ENCODE data around the gene TTC28. TPM values are rescaled to one million over a fixed set of nuclear protein-coding genes. Genes with fewer than 3 reads are reported as not detected.
"Not testable (repeated sequence)": the region's sequence is repeated elsewhere in the genome, so short reads cannot be mapped to it uniquely, and the experiment has no call there.

TTC28 gene
- total RNA-seq, 2 experiments from 2014 or later: 1.6 to 1.9 TPM

DNA sequence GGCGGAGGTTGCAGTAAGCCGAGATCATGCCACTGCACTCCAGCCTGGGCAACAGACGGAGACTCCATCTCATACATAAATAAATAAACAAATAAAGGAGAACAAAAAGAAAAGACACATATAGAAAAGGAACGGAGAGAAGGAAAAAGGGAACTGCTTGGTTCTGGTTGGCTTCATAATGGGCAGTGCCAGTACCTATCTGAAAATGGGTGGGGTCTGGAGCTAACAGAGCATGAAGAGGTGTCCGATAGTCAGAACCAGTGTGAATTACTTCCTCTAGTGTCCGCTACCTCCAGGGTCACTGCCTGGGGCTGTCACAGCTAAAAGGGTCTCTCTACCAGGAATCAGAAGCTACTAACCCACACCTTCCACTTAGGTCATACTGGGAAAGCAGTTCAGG is 27.2 kb upstream of the TTC28 start:
- peaks cover 3% of the 10 kb centered on the region for H3K4me1 Mint-ChIP-seq (ENCODE audit: low read depth)
- no peak overlapping the region for H3K27ac Mint-ChIP-seq
- DNase-seq: no peak
- no peak overlapping the region for H3K4me3 Mint-ChIP-seq
- H3K36me3 Mint-ChIP-seq (ENCODE audit: low read depth): peaks cover 44% of the 10 kb centered on the region
- no peaks in the 10 kb centered on the region for H3K9me3 Mint-ChIP-seq
- intact Hi-C loops (cut with micrococcal nuclease): no loop called here
- CTCF ChIA-PET: interaction anchor here (1.1 to 1.2 kb wide), 2 partner anchors 9 to 21 kb away, joined by 3 read pairs; no protein-coding TSS in a partner anchor
- no peaks in the 10 kb centered on the region for H3K27me3 Mint-ChIP-seq (ENCODE audit: low read depth)

DNA sequence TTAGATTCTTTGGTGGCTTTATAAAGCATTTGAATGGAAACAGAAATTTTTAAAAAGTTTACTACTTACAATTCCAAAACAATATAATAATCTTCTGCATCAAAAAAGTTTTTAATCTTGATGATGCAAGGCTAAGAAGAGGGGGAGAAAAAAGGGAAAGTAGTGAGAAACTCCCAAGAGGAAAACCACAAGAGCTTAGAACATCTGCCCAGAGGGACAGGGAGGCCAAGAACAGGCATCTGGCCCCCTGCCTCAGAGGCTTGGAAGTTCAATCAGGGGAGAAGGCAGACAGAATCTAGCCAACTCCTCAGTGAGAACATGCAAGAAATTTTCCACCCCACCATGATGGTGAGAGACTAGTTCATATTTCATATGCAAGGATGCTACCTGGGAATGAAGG is 23.8 kb upstream of the TTC28 start:
- intact Hi-C loops (cut with micrococcal nuclease): no loop called here
- Mint-ChIP-seq H3K27ac (no peak overlapping the region), H3K9me3 (no peaks in the 10 kb centered on the region), H3K36me3 (ENCODE audit: low read depth) (peaks cover 43% of the 10 kb centered on the region), H3K4me3 (no peak overlapping the region), H3K4me1 (ENCODE audit: low read depth) (no peaks in the 10 kb centered on the region), H3K27me3 (ENCODE audit: low read depth) (no peaks in the 10 kb centered on the region)
- CTCF ChIA-PET: no interaction called here
- no peak for DNase-seq

DNA sequence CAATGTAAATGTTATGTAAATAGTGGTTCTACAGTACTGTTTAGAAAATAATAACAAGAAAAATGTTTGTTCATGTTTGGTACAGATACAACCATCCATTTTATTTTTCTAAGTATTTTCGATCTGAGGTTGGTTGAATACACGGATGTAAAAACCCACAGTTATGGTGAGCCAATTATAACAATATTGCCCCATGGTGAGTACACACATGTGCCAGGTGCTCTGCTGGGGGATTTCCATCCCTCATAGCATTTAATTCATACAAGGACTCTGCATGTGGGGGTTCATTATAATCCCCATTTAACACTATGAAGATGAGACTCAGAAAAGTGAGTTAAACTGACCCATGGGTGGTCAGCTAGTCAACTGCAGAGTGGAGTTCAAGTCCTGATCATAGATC is 23.3 kb upstream of the TTC28 start:
- no peak for DNase-seq
- Mint-ChIP-seq H3K4me3 (no peak overlapping the region), H3K4me1 (ENCODE audit: low read depth) (no peaks in the 10 kb centered on the region), H3K36me3 (ENCODE audit: low read depth) (peaks cover 41% of the 10 kb centered on the region), H3K27ac (no peak overlapping the region), H3K27me3 (ENCODE audit: low read depth) (no peaks in the 10 kb centered on the region), H3K9me3 (no peaks in the 10 kb centered on the region)
- intact Hi-C loops (cut with micrococcal nuclease): no loop called here
- CTCF ChIA-PET: no interaction called here

DNA sequence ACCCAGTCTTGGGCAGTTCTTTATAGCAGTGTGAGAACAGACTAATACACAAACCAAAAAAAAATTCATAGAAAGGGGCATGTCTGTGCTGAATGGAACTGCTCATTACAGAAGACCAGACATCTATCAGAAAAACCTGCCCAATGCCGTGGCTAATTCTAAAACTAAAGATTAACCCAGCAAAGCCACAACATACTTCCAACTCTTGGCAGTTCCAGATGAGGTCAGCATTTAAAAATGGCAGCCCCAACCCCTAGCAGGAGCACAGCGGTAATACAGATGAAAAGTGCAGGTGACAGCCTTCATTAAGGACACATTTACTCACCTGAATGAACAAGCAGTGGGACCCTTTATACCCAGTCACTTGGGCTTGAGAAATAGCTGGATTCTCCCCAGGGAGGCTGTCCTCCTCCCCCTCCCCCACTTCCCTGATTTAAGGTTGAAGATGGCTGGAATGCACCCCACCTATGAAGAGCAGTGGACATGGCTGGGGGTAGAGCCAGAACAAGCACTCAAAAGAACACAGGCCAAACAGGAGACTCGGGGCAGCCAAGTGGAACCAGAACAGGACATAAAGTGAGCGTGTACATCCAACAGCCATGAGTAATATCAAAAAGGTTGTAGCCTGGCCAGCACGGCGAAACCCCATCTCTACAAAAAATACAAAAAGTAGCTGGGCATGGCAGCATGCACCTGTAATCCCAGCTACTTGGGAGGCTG is 13.6 kb upstream of the TTC28 start:
- H3K27ac Mint-ChIP-seq; intact Hi-C loops (cut with micrococcal nuclease); H3K4me1 Mint-ChIP-seq (ENCODE audit: low read depth); DNase-seq; H3K9me3 Mint-ChIP-seq; CTCF ChIA-PET; H3K27me3 Mint-ChIP-seq (ENCODE audit: low read depth); H3K4me3 Mint-ChIP-seq: not testable (repeated sequence)
- H3K36me3 Mint-ChIP-seq (ENCODE audit: low read depth): peaks cover 43% of the 10 kb centered on the region

DNA sequence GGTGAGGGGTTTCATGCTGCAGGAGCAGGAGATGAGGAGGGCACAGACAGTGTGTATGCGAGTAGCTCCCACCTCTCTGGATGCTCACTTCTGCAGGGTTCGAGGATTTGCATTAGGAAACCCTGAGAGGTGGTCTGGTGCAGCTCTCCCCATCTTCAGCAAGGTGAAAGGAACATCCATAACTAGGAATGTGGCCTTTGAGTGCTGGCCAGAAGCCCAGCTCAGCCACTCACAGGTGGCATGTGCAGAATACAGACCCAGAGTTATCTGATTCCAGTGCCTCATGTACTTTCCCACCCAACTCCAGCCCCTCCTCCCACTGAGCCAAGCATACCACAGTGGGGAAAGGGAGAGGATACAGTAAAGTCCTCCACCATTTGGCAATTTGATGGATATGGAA is 10.2 kb upstream of the TTC28 start:
- CTCF ChIA-PET; intact Hi-C loops (cut with micrococcal nuclease); DNase-seq; H3K27ac Mint-ChIP-seq; H3K4me3 Mint-ChIP-seq; H3K4me1 Mint-ChIP-seq (ENCODE audit: low read depth); H3K9me3 Mint-ChIP-seq: not testable (repeated sequence)
- peaks cover 10% of the 10 kb centered on the region for H3K27me3 Mint-ChIP-seq (ENCODE audit: low read depth)
- H3K36me3 Mint-ChIP-seq (ENCODE audit: low read depth): peaks cover 33% of the 10 kb centered on the region

DNA sequence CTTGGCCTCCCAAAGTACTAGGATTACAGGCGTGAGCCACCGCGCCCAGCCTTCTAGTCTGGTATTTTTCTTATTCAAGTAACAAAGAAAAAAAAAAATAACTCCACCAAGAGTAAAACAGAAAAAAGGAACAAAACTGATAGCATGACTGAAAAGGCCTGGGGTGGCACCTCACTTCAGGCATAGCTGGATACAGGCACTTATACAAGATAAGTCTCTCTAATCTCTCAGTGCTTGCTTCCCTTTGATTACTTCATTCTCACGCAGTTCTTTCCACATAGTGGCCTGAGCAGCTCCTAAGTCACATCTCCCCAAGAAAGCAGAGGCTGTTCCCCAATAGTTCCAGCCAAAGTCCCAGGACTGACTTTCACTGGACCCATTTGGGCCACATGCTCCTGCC is 3.3 kb upstream of the TTC28 start:
- H3K36me3 Mint-ChIP-seq (ENCODE audit: low read depth); DNase-seq; intact Hi-C loops (cut with micrococcal nuclease); H3K4me1 Mint-ChIP-seq (ENCODE audit: low read depth); H3K27ac Mint-ChIP-seq; H3K4me3 Mint-ChIP-seq; H3K9me3 Mint-ChIP-seq: not testable (repeated sequence)
- CTCF ChIA-PET: interaction anchor here (0.6 kb wide), 1 partner anchor 319 kb away, joined by 3 read pairs; no protein-coding TSS in a partner anchor
- peaks cover 43% of the 10 kb centered on the region for H3K27me3 Mint-ChIP-seq (ENCODE audit: low read depth)

DNA sequence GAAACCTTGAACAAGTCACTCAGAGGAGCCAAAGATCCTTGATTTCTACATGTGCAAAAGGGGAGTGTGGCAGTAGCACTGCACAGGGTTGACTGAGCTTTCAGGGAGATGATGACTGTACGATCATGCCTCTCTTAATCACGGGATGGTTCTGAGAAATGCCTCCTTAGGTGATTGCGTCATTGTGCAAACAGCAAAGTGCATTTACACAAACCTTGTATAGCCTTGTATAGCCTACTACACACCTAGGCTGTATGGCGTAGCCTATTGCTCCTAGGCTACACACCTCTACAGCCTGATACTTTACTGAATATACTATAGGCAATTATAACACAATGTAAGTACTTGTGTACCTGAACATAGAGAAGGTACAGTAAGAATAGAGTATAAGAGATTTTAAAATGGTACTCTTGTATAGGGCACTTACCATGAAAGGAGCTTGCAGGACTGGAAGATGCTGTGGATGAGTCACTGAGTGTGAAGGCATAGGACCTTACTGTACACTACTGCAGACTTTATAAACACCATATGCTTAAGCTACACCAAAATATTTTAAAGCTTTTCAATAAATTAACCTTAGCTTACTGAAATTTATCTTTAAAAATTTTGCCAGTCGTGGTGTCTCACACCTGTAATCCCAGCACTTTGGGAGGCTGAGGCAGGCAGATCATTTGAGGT is 1.3 kb upstream of the TTC28 start:
- H3K4me1 Mint-ChIP-seq (ENCODE audit: low read depth); H3K9me3 Mint-ChIP-seq; H3K27ac Mint-ChIP-seq; H3K4me3 Mint-ChIP-seq; intact Hi-C loops (cut with micrococcal nuclease); CTCF ChIA-PET; DNase-seq; H3K36me3 Mint-ChIP-seq (ENCODE audit: low read depth): not testable (repeated sequence)
- H3K27me3 Mint-ChIP-seq (ENCODE audit: low read depth): peaks cover 44% of the 10 kb centered on the region

DNA sequence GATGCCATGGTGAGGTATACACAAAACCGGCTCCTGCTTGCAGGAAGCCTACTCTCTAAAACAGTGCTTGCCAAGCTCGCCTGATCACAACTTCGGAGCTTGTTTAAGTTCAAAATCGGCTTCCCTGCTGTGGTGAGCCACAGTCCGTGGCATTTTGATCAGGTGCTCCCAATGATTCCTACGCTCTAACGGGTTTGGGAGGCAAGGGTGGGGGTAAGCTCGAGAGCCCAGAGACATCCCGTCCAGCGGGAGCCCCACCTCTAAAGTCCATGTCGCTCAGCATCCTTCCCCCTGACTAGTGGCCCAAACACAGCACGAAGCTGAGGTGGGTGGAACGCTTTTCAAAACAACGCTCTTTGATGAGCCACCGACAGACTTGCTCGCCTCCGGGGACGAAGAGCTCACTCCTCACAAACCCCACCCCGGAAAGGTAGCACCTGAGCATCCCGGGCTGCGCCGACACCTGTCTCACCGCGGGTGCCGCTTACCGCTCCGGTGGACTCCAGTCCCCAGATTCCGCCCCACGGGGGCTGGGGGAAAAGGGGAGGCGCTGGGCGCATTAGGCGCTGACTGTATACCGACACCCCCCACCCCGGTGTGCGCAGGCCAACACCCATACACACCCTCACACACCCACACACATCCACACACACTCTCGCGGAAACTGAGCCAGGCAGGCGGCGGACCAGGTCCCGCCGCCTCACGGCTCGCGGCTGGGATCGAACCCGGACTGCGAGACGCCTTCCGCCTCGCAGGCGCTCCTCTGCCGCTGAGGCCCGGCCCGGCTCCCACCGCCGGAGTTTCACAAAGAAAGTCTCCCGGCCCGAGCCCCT is 646 bp downstream of the TTC28 start:
- H3K9me3 Mint-ChIP-seq; H3K27ac Mint-ChIP-seq; H3K36me3 Mint-ChIP-seq (ENCODE audit: low read depth): not testable (repeated sequence)
- peak overlapping the region; percentile 70 for H3K4me3 Mint-ChIP-seq
- intact Hi-C loops (cut with micrococcal nuclease): loop anchor here (2.0 to 10.0 kb wide), 2 partner anchors 62 to 136 kb away; partner anchors contain the start of gene CHEK2
- CTCF ChIA-PET: interaction anchor here (0.6 to 0.7 kb wide), 2 partner anchors 23 to 66 kb away, joined by 3 to 4 read pairs; no protein-coding TSS in a partner anchor
- H3K4me1 Mint-ChIP-seq (ENCODE audit: low read depth): peaks cover 18% of the 10 kb centered on the region
- peaks cover 59% of the 10 kb centered on the region for H3K27me3 Mint-ChIP-seq (ENCODE audit: low read depth)
- DNase-seq: peak; percentile 18

DNA sequence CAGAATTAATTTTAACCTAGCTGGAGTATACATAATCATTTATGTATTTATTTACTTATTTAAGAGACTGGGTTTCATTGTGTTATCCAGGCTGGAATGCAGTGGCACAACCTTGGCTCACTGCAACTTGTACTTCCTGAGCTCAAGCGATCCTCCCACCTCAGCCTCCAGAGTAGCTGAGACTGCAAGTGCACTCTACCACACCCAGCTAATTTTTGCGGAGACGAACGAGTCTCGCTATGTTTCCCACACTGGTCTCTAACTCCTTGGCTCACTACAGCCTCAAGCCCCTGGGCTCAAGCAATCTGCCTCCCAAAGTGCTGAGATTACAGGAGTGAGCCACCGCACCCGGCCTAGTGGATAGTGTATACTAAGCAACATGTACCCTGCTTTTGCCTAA is 1.5 kb downstream of the TTC28 start:
- H3K4me3 Mint-ChIP-seq: peak overlapping the region; percentile 21
- H3K27ac Mint-ChIP-seq; H3K36me3 Mint-ChIP-seq (ENCODE audit: low read depth); H3K9me3 Mint-ChIP-seq; DNase-seq: not testable (repeated sequence)
- H3K4me1 Mint-ChIP-seq (ENCODE audit: low read depth): peaks cover 26% of the 10 kb centered on the region
- intact Hi-C loops (cut with micrococcal nuclease): loop anchor here (2.0 to 10.0 kb wide), 2 partner anchors 63 to 137 kb away; partner anchors contain the start of gene CHEK2
- CTCF ChIA-PET: interaction anchor here (0.7 kb wide), 1 partner anchor 24 kb away, joined by 4 read pairs; no protein-coding TSS in a partner anchor
- peaks cover 64% of the 10 kb centered on the region for H3K27me3 Mint-ChIP-seq (ENCODE audit: low read depth)

DNA sequence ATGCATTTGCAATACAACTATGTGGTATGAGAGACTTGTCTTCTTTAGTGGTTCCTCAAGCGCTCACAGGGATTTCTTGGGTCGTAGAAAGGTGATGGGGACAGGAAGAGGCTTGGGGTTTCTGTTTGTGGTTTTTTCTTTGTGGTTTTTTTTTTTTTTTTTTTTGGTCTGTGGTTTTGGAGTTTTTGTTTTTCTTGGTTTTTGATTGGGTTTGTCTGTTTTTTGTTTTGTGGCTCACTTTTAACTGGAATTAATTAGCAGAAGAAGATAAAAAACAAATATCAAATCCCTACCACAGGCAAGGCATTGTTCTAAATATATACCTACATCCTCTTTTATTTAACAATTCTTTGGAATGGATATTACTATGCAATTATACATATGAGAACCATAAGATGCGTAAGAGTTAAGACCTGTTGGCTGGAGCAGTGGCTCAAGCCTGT is 5.5 kb downstream of the TTC28 start:
- Mint-ChIP-seq H3K36me3 (ENCODE audit: low read depth) (no peaks in the 10 kb centered on the region), H3K4me3 (peak overlapping the region; percentile 55), H3K27ac (peak overlapping the region; percentile 87), H3K4me1 (ENCODE audit: low read depth) (peaks cover 28% of the 10 kb centered on the region), H3K9me3 (peaks cover 1% of the 10 kb centered on the region), H3K27me3 (ENCODE audit: low read depth) (peaks cover 64% of the 10 kb centered on the region)
- peak; percentile 27 for DNase-seq
- CTCF ChIA-PET: no interaction called here
- intact Hi-C loops (cut with micrococcal nuclease): loop anchor here (5.0 to 10.0 kb wide), 2 partner anchors 98 to 141 kb away; partner anchors contain the start of gene CCDC117

DNA sequence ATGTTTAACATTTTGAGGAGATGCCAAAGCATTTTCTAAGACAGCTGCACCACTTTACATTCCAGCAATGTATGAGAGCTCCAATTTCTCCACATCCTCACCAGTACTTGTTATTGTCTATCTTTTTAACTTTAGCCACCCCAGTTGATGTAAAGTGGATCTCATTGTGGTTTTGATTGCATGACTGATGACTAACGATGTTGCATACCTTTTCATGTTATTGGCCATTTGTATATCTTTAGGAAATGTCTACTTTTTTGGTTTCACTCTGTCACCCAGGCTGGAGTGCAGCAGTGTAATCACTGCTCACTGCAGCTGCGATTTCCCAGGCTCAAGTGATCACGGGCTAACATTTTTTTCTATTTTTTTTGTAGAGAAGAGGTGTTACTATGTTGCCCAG is 8.9 kb downstream of the TTC28 start:
- Mint-ChIP-seq H3K4me1 (ENCODE audit: low read depth) (peaks cover 25% of the 10 kb centered on the region), H3K36me3 (ENCODE audit: low read depth) (no peaks in the 10 kb centered on the region), H3K4me3 (no peak overlapping the region), H3K9me3 (peaks cover 1% of the 10 kb centered on the region), H3K27me3 (ENCODE audit: low read depth) (peaks cover 47% of the 10 kb centered on the region), H3K27ac (no peak overlapping the region)
- CTCF ChIA-PET: no interaction called here
- intact Hi-C loops (cut with micrococcal nuclease): loop anchor here (5.0 to 10.0 kb wide), 2 partner anchors 102 to 144 kb away; partner anchors contain the start of gene CCDC117
- DNase-seq: no peak

DNA sequence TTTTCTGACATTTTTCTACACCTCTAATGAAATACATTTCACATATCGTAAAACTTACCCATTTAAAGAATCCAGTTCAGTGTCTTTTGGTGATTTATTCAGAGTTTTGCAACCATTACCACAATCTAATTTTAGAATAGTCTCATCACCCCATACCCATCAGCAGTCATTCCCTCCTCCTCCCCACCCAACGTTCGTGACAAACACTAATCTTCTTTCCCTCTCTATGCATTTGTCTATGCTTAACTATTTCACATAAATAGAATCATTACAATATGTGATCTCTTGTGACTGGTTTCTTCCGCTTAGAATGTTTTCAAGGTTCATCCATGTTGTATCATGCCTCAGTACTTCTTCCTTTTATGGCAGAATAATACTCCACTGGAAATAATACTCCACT is 9.5 kb downstream of the TTC28 start:
- Mint-ChIP-seq H3K27ac (no peak overlapping the region), H3K4me3 (no peak overlapping the region), H3K4me1 (ENCODE audit: low read depth) (peaks cover 24% of the 10 kb centered on the region), H3K9me3 (peaks cover 1% of the 10 kb centered on the region), H3K36me3 (ENCODE audit: low read depth) (no peaks in the 10 kb centered on the region), H3K27me3 (ENCODE audit: low read depth) (peaks cover 41% of the 10 kb centered on the region)
- intact Hi-C loops (cut with micrococcal nuclease): loop anchor here (5.0 to 10.0 kb wide), 2 partner anchors 102 to 145 kb away; partner anchors contain the start of gene CCDC117
- DNase-seq: no peak
- CTCF ChIA-PET: no interaction called here

Data from activated naive CD4-positive, alpha-beta T cell treated with anti-CD3 and anti-CD28 coated beads for 36 hours (primary cell).